HG02943 (cell line): ENCODE measurements around the gene ZNF821.
"Not testable (repeated sequence)": the region's sequence is repeated elsewhere in the genome, so short reads cannot be mapped to it uniquely, and the experiment has no call there.

Source experiments
- ATAC-seq: cut with Tn5 transposase; IDR thresholded peaks from one replicate; pipeline ENCODE4 v1.9.1; 2021; ENCODE audit warnings: mild to moderate bottlenecking, low read depth, moderate library complexity; ENCODE audit not compliant: unreplicated experiment

Gene ZNF821

DNA sequence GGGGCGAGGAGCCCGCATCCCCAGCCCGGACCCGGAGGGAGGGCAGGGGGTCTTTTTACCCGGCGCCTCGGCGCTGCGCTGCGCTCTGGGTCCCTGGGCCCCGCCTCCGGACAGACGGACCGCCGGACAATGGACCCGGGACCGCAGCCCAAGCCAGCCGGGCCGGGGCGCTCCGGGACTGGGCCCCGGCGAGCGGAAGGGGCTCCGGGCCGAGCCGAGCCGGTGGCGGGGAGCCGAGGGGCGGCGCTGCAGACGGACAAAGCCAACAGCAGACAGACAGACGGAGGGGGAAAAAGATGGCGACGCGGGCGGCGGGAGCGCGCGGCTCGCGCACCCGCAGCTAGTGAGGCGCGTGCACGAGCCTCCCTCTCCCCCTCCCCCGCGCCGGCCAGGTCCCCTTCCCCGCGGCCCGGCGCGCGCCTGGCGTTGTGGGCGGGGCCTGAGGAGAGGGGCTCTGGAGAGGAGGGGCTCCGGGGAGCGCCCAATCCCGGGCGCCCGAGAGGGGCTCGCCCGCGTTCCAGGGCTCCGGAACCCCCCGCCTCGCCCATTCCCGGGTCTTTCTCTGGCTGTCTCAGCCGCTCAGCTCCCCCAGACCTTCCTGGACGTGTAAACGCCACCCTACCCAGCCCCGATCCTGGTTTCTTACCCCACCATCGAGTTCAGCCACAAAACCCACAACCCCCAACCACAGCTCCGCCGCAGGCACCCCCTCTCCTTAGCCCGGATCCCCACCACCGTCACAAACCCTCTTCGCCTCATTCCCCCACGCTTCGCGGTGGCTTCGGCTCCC, at the start of gene ZNF821:
Gene ZNF821, minus strand, starts transcription at position 334 of the 790 bp plus-strand sequence. CDS start 4,236 bp downstream, outside the sequence.
- ATAC-seq, result peak; percentile 34

DNA sequence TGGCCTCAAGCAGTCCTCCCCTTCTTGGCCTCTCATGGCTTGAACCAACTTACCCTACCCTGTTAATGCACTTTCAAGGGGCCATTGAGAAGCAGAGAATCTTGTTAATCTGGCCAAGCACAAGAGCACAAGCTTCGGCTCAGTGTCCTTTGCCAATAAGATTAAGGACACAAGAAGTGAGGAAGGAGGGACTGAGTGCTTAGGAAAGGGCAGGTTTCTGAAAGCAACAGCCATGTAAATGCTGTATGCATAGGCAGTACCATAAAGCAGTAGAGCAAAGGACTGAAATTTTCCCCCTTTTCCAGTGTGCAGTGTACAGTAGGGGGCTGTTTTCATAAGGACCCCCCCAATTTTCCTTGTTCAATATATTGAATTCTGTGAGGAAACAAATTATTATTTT, 49.0 kb upstream of the ZNF821 start:
- ATAC-seq, result no peak

DNA sequence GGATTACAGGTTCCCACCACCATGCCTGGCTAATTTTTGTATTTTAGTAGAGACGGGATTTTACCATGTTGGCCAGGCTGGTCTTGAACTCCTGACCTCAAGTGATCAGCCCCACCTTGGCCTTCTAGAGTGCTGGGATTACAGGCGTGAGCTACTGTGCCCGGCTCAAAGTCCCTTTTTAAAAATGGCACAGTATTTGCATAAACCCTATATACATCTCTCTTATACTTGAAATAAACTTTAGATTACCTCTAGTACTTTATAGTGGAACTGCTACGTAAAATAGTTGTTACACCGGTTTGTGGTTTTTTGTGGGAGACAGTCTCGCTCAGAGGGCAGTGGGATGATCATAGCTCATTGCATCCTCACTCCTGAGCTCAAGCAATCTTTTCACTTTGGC, 47.6 kb upstream of the ZNF821 start:
- ATAC-seq, result no peak

GRCh38 chr16:71931001-71931400, 47.0 kb upstream of the ZNF821 start:
- no peak for ATAC-seq

GRCh38 chr16:71930013-71930563, 46.1 kb upstream of the ZNF821 start:
- ATAC-seq, result no peak

- ATAC-seq, result no peak
Measured at GRCh38 chr16:71929048-71929447, 45.1 kb upstream of the ZNF821 start.

GRCh38 chr16:71927787-71928186, 43.8 kb upstream of the ZNF821 start:
- no peak for ATAC-seq

- no peak for ATAC-seq
Measured at GRCh38 chr16:71927383-71927782, 43.4 kb upstream of the ZNF821 start.

DNA sequence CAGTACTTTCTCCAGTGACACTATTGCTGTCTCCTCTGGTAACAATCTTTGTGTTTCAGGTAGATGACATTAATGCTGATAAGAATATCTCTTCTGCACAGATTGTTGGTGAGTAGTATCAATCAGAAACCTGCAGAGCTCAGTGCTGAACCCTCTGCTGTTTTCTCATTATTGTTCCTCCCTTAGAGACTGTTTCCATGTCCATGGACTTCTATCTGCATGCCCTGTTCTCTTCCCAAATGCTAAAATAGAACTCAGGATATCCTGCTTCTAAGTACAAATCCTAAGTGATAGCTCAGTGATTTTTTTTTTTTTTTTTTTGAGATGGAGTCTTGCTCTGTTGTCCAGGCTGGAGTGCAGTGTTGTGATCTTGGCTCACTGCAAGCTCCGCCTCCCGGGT, 40.7 kb upstream of the ZNF821 start:
- no peak for ATAC-seq

GRCh38 chr16:71923941-71924690, 40.1 kb upstream of the ZNF821 start:
- ATAC-seq, result no peak

GRCh38 chr16:71920658-71921057, 36.7 kb upstream of the ZNF821 start:
- no peak for ATAC-seq

DNA sequence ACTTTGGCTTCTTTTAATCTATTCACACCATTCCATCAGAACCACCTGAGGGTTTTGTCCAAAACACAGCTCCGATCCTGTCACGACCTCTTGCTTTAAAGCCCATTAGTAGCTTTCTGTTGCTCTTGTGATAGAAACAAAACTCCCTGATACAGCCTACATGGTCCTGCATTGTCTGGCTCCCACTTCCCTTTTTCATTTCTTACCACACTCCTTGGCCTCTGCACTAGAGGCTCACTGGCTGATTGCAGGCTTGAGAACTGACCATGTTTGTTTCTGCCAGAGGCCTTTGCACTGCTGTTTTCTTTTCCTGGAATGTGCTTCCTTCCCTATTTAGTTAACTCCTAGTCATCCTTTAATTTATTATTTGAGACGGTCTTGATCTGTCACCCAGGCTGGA, 35.1 kb upstream of the ZNF821 start:
- ATAC-seq, result peak; percentile 59

- no peak for ATAC-seq
Measured at GRCh38 chr16:71917900-71918299, 33.9 kb upstream of the ZNF821 start.

DNA sequence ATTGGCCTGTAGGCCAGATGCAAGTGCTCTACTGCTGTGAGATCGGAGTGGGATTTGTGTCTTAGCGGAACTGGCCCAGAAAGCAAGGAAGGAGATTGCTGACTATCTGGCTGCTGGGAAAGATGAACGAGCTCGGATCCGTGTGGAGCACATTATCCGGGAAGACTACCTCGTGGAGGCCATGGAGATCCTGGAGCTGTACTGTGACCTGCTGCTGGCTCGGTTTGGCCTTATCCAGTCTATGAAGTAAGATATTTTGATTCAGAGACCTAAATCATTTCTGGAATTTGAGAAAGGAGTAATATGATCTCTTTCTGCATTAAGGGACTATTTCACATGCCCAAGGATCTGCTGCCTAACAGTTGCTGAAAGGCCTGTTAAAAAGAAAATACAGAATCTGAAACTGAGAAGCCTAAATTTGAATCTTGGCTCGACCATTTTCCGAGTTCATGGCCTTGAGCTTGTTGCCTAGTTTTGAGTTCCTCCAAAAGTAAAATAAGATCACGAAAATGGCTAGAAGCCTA, 32.5 kb upstream of the ZNF821 start:
- ATAC-seq, result no peak

DNA sequence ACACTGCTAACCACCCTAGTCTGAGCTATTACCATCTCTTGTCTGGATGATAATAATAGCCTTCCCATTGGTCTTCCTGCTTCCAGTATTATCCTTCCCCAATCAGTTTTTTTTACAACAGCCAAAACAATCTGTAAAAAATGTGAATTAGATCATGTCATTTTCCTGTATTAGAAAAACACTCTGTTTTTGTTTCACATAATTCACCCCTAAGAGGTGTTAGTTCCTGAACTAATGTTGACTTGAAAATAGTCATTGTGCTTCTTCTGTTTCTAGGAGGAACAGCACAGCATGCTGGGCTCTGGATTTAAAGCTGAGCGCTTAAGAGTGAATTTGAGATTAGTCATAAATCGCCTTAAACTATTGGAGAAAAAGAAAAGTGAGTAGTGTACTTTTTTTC, 31.4 kb upstream of the ZNF821 start:
- no peak for ATAC-seq

- no peak for ATAC-seq
Measured at GRCh38 chr16:71914802-71915201, 30.8 kb upstream of the ZNF821 start.

DNA sequence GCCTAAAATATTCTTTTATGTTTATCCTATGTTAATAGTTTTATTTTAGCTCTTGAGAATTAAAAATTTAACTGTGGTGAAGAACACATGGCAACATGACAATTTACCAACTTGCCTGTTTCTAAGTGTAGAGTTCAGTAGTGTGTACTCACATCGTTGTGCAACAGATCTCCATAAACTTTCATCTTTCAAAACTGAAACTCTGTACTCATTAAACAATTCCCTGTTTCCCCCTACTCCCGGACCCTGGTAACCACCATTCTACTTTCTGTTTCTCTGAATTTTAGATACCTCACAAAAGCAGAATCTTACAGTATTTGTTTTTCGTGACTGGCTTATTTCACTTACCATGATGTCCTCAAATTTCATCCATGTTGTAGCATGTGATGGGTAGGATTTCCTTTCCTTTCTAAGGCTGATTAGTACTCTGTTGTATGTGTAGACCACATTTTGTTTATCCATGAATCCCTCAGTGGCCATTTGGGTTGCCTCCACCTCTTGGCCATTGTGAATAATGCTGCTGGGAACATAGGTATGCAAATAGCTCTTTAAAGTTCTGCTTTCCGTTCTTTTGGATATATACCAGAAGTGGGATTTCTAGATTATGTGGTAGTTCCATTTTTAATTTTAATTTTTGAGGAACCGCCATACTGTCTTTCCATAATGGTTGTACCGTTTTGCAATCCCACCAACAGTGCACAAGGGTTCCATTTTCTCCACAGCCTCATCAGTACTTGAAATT, 28.7 kb upstream of the ZNF821 start:
- no peak for ATAC-seq

- ATAC-seq, result no peak
Measured at GRCh38 chr16:71911121-71911520, 27.1 kb upstream of the ZNF821 start.

- not testable (repeated sequence) for ATAC-seq
Measured at GRCh38 chr16:71905765-71906164, 21.8 kb upstream of the ZNF821 start.

GRCh38 chr16:71904239-71904638, 20.3 kb upstream of the ZNF821 start:
- ATAC-seq, result no peak

GRCh38 chr16:71903608-71904007, 19.6 kb upstream of the ZNF821 start:
- ATAC-seq, result no peak
